ENCODE measurements around the gene CLEC12A.
"Not testable (repeated sequence)": the region's sequence is repeated elsewhere in the genome, so short reads cannot be mapped to it uniquely, and the experiment has no call there.

CLEC12A gene

DNA sequence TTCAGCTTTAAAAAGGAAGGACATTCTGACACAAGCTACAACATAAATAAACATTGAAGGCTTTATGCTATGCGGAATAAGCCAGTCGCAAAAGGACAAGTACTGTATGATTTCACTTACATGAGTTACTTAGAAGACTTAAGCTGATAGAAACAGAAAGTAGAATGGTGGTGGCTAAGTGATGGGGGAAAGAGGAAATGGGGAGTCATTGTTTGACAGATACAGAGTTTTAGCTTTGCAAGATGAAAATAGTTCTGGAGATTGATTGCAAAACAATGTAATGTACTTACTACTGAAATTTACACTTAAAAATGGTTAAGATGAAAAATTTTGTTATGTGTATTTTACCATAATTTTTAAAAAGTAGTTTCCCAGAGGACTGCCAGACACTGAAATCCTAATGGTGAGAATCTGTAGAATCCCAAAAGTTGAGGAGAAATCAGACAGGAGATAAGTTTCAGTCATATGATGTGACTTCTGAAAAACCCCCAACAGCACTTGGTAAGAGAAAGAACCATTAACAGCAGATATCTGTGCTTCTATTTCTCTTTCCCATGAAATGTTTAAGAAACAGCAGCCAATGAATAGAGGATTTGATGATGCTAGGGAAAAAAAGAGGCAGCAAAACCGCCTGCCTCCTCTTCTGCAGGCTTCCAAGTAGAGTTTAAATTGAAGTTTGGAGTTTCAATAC lies 22.5 kb upstream of the CLEC12A start:
- Mint-ChIP-seq H3K27me3 (no peaks in the 10 kb centered on the region), H3K9me3 (no peaks in the 10 kb centered on the region), H3K27ac (peak overlapping the region; percentile 3), H3K4me3 (peak overlapping the region; percentile 21), H3K36me3 (no peaks in the 10 kb centered on the region), H3K4me1 (peaks cover 27% of the 10 kb centered on the region)
- ATAC-seq (ENCODE audit: low read depth) (peak; percentile 96), DNase-seq (ENCODE audit: low spot score in 2 of 2) (peak in 1 of 2 donors; percentile 45)

GRCh38 chr12:9951026-9951675 lies 20.1 kb upstream of the CLEC12A start:
- Mint-ChIP-seq H3K4me1 (peaks cover 22% of the 10 kb centered on the region), H3K4me3 (no peak overlapping the region), H3K27ac (no peak overlapping the region), H3K9me3 (no peaks in the 10 kb centered on the region), H3K27me3 (no peaks in the 10 kb centered on the region), H3K36me3 (no peaks in the 10 kb centered on the region)
- ATAC-seq (ENCODE audit: low read depth) (no peak), DNase-seq (ENCODE audit: low spot score in 2 of 2) (no peak)

GRCh38 chr12:9952954-9953729 lies 18.1 kb upstream of the CLEC12A start:
- H3K36me3 Mint-ChIP-seq; H3K4me3 Mint-ChIP-seq; H3K9me3 Mint-ChIP-seq; H3K27ac Mint-ChIP-seq; ATAC-seq (ENCODE audit: low read depth); H3K27me3 Mint-ChIP-seq; DNase-seq (ENCODE audit: low spot score in 2 of 2): not testable (repeated sequence)
- peaks cover 27% of the 10 kb centered on the region for H3K4me1 Mint-ChIP-seq

DNA sequence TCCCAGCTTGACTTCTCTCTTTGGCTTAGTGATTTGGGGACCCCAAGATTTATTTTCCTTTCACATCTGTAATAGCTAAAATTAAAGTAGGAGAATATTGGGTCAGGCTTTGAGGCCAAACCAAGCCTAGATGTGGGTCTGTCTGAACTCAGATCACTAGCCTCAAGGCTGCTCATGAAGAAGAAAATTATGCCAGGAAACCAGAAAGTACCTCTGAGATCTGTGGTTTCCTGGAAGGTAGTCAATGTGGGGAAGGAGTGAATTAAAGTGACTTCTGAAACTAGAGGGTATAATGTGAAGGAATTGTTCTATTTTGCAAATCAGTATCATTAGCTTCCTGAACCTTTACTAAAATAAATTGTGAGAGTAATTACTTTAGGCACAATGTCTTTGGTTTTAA lies 13.4 kb upstream of the CLEC12A start:
- H3K27me3 Mint-ChIP-seq: no peaks in the 10 kb centered on the region
- no peaks in the 10 kb centered on the region for H3K9me3 Mint-ChIP-seq
- DNase-seq (ENCODE audit: low spot score in 2 of 2) (no peak), ATAC-seq (ENCODE audit: low read depth) (peak; percentile 65)
- H3K36me3 Mint-ChIP-seq: no peaks in the 10 kb centered on the region
- no peak overlapping the region for H3K4me3 Mint-ChIP-seq
- no peak overlapping the region for H3K27ac Mint-ChIP-seq
- H3K4me1 Mint-ChIP-seq: peaks cover 29% of the 10 kb centered on the region

GRCh38 chr12:9960590-9960989 lies 10.6 kb upstream of the CLEC12A start:
- H3K27me3 Mint-ChIP-seq: no peaks in the 10 kb centered on the region
- peaks cover 29% of the 10 kb centered on the region for H3K4me1 Mint-ChIP-seq
- H3K9me3 Mint-ChIP-seq: no peaks in the 10 kb centered on the region
- no peaks in the 10 kb centered on the region for H3K36me3 Mint-ChIP-seq
- peak overlapping the region; percentile 25 for H3K4me3 Mint-ChIP-seq
- no peak overlapping the region for H3K27ac Mint-ChIP-seq
- ATAC-seq (ENCODE audit: low read depth) (peak; percentile 45), DNase-seq (ENCODE audit: low spot score in 2 of 2) (no peak)

- H3K27ac Mint-ChIP-seq: no peak overlapping the region
- H3K27me3 Mint-ChIP-seq: no peaks in the 10 kb centered on the region
- peak overlapping the region; percentile 25 for H3K4me3 Mint-ChIP-seq
- ATAC-seq (ENCODE audit: low read depth): peak; percentile 50
- DNase-seq (ENCODE audit: low spot score in 2 of 2): no peak
- peaks cover 29% of the 10 kb centered on the region for H3K4me1 Mint-ChIP-seq
- H3K36me3 Mint-ChIP-seq: no peaks in the 10 kb centered on the region
- no peaks in the 10 kb centered on the region for H3K9me3 Mint-ChIP-seq
Observed at GRCh38 chr12:9961106-9961505, 10.1 kb upstream of the CLEC12A start.

DNA sequence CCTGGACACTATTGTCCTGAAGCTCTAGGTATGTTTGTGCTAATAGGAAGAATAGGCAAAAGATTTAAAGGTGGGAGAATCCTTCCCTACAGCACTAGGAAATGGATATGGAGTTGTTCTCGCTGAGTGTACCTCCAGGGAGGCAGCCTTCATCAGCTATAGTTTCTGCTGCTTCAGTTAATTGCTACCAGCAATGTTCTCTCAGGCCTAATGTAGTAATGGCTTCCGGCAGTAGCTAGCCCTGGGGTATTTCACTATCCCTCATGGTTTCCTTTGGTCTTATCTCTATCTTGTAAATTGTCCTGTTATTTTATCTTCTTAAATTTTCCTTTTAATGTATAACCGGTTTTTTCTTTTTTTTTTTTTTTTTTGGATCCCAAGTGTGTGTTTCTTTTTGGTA lies 9.3 kb upstream of the CLEC12A start:
- Mint-ChIP-seq H3K4me3 (no peak overlapping the region), H3K9me3 (peaks cover 5% of the 10 kb centered on the region), H3K4me1 (peaks cover 28% of the 10 kb centered on the region), H3K36me3 (peaks cover 2% of the 10 kb centered on the region), H3K27ac (no peak overlapping the region), H3K27me3 (peaks cover 1% of the 10 kb centered on the region)
- ATAC-seq (ENCODE audit: low read depth): no peak
- DNase-seq (ENCODE audit: low spot score in 2 of 2): no peak

- H3K36me3 Mint-ChIP-seq: peaks cover 7% of the 10 kb centered on the region
- no peak overlapping the region for H3K4me3 Mint-ChIP-seq
- DNase-seq (ENCODE audit: low spot score in 2 of 2) (no peak), ATAC-seq (ENCODE audit: low read depth) (no peak)
- peaks cover 11% of the 10 kb centered on the region for H3K27me3 Mint-ChIP-seq
- H3K9me3 Mint-ChIP-seq: peaks cover 9% of the 10 kb centered on the region
- H3K27ac Mint-ChIP-seq: no peak overlapping the region
- H3K4me1 Mint-ChIP-seq: peaks cover 4% of the 10 kb centered on the region
Observed at GRCh38 chr12:9969673-9970072, 1.5 kb upstream of the CLEC12A start.

GRCh38 chr12:9973949-9974348 lies 2.7 kb downstream of the CLEC12A start:
- peaks cover 11% of the 10 kb centered on the region for H3K36me3 Mint-ChIP-seq

DNA sequence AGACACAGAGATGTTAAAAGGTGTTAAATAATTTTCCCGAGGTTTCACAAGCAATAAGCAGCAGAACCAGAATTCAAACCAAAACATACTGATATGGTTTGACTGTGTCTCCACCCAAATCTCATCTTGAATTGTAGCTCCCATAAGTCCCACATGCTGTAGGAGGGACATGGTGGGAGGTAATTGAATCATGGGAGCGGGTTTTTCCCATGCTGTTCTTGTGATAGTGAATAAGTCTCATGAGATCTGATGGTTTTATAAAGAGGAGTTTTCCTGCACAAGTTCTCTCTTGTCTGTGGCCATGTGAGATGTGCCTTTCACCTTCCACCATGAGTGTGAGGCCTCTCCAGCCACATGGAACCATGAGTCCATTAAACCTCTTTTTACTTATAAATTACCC lies 3.5 kb downstream of the CLEC12A start:
- Mint-ChIP-seq H3K36me3 (peaks cover 11% of the 10 kb centered on the region), H3K27me3 (peaks cover 16% of the 10 kb centered on the region)
- not testable (repeated sequence) for H3K4me3 Mint-ChIP-seq; ATAC-seq (ENCODE audit: low read depth); H3K9me3 Mint-ChIP-seq; DNase-seq (ENCODE audit: low spot score in 2 of 2); H3K4me1 Mint-ChIP-seq; H3K27ac Mint-ChIP-seq

More at GRCh38 chr12:9973949-9974348, 2.7 kb downstream of the CLEC12A start:
- Mint-ChIP-seq H3K4me3 (no peak overlapping the region), H3K9me3 (peaks cover 2% of the 10 kb centered on the region), H3K27me3 (peaks cover 16% of the 10 kb centered on the region), H3K4me1 (peaks cover 4% of the 10 kb centered on the region), H3K27ac (no peak overlapping the region)
- ATAC-seq (ENCODE audit: low read depth): no peak
- DNase-seq (ENCODE audit: low spot score in 2 of 2): no peak

DNA sequence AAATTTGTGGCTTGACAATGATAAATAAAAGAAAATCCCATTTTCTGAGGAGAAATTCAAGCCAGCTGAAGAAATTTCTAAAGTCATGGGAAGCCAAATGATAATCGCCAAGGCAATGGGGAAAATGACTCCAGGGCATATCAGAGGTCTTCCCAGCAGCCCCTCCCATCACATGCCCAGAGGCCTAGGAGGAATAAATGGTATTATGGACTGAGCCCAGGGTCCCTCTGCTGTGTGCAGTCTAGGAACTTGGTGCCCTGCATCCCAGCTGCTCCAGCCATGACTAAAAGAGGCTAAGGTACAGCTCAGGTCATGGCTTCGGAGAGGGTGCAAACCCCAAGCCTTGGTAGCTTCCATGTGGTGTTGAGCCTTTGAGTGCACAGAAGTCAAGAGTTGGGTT lies 4.4 kb downstream of the CLEC12A start:
- Mint-ChIP-seq H3K4me1 (peaks cover 4% of the 10 kb centered on the region), H3K9me3 (peaks cover 2% of the 10 kb centered on the region), H3K27ac (no peak overlapping the region), H3K27me3 (peaks cover 16% of the 10 kb centered on the region), H3K4me3 (no peak overlapping the region), H3K36me3 (peaks cover 11% of the 10 kb centered on the region)
- ATAC-seq (ENCODE audit: low read depth): no peak
- DNase-seq (ENCODE audit: low spot score in 2 of 2): no peak

- H3K4me1 Mint-ChIP-seq; H3K9me3 Mint-ChIP-seq; H3K4me3 Mint-ChIP-seq; ATAC-seq (ENCODE audit: low read depth); H3K27ac Mint-ChIP-seq; DNase-seq (ENCODE audit: low spot score in 2 of 2): not testable (repeated sequence)
- Mint-ChIP-seq H3K27me3 (peaks cover 16% of the 10 kb centered on the region), H3K36me3 (peaks cover 11% of the 10 kb centered on the region)
Observed at GRCh38 chr12:9976626-9977025, 5.4 kb downstream of the CLEC12A start.

- Mint-ChIP-seq H3K4me3 (no peak overlapping the region), H3K36me3 (peaks cover 11% of the 10 kb centered on the region)
Observed at GRCh38 chr12:9977916-9978315, 6.7 kb downstream of the CLEC12A start.

GRCh38 chr12:9980126-9980525 lies 8.9 kb downstream of the CLEC12A start:
- ATAC-seq (ENCODE audit: low read depth) (no peak), DNase-seq (ENCODE audit: low spot score in 2 of 2) (no peak)
- H3K27me3 Mint-ChIP-seq: peaks cover 9% of the 10 kb centered on the region
- H3K27ac Mint-ChIP-seq: no peak overlapping the region
- H3K4me3 Mint-ChIP-seq: no peak overlapping the region
- H3K4me1 Mint-ChIP-seq: no peaks in the 10 kb centered on the region
- H3K9me3 Mint-ChIP-seq: peaks cover 2% of the 10 kb centered on the region
- H3K36me3 Mint-ChIP-seq: peaks cover 7% of the 10 kb centered on the region

More at GRCh38 chr12:9977916-9978315, 6.7 kb downstream of the CLEC12A start:
- DNase-seq (ENCODE audit: low spot score in 2 of 2) (no peak), ATAC-seq (ENCODE audit: low read depth) (no peak)
- Mint-ChIP-seq H3K27ac (no peak overlapping the region), H3K9me3 (peaks cover 2% of the 10 kb centered on the region), H3K4me1 (no peaks in the 10 kb centered on the region), H3K27me3 (peaks cover 16% of the 10 kb centered on the region)

Data from memory B cell (primary cell).